Suprapubic skin (tissue), 4 donors: ENCODE measurements around the gene GATAD1. TPM values are rescaled to one million over a fixed set of nuclear protein-coding genes. Genes with fewer than 3 reads are reported as not detected.

Experiments
- DNase-seq, 2 donors: peaks; one replicate each; pipeline ENCODE4 v3.0.0-alpha.2; 2019; ENCODE audit warnings: low spot score in 2 of 2
- H3K27ac ChIP-seq: fragments of 200-600 bp; sonication (generic); one replicate; pipeline ENCODE4 v1.5.1; 2019
- H3K27me3 ChIP-seq: fragments of 200-600 bp; sonication (generic); one replicate; pipeline ENCODE4 v1.5.1; 2019
- H3K36me3 ChIP-seq: fragments of 200-600 bp; sonication (generic); one replicate; pipeline ENCODE4 v1.5.1; 2019
- H3K4me1 ChIP-seq: fragments of 200-600 bp; sonication (generic); one replicate; pipeline ENCODE4 v1.5.1; 2019
- H3K4me3 ChIP-seq: fragments of 200-600 bp; sonication (generic); one replicate; pipeline ENCODE4 v1.5.1; 2019; ENCODE audit warnings: mild to moderate bottlenecking
- H3K9me3 ChIP-seq: fragments of 200-600 bp; sonication (generic); one replicate; pipeline ENCODE4 v1.5.1; 2019
- CTCF ChIP-seq, 2 donors: fragments of 200-600 bp in 1 of 2; fragments of 450-650 bp in 1 of 2; sonication (generic) in 1 of 2; IDR thresholded peaks; one replicate each; pipeline ENCODE4 v1.5.1; 2016 to 2019; ENCODE audit warnings: antibody characterized with exemption in 2 of 2, mild to moderate bottlenecking in 1 of 2, moderate library complexity in 1 of 2
- EP300 ChIP-seq: sonication (generic); formaldehyde crosslinking; IDR thresholded peaks from one replicate; pipeline ENCODE4 v1.6.1; 2017; ENCODE audit warnings: antibody characterized with exemption
- POLR2A ChIP-seq, 2 donors: fragments of 450-650 bp; IDR thresholded peaks; one replicate each; pipeline ENCODE4 v1.6.1; 2017; ENCODE audit warnings: antibody characterized with exemption in 2 of 2, mild to moderate bottlenecking in 2 of 2, moderate library complexity in 2 of 2
- POLR2AphosphoS5 ChIP-seq, 3 donors: sonication (generic); formaldehyde crosslinking; IDR thresholded peaks; one replicate each; pipeline ENCODE4 v1.6.1; 2017; ENCODE audit warnings: antibody characterized with exemption in 3 of 3
- WGBS: methylation state at CpG from one replicate; pipeline ENCODE4 v1.1.5; 2018; 5-methylcytosine and 5-hydroxymethylcytosine counted together
- total RNA-seq, 4 donors: library from RNA; depleted of rRNA; stranded (reverse); fragments of >200 nt; gene quantifications; one replicate each; pipeline ENCODE4 v1.1.0, GENCODE V29; 2016

GATAD1 gene
- total RNA-seq, 4 donors from 2014 or later: 11.6 to 70.6 (median 17.8) TPM

- Histone ChIP-seq H3K27me3 (peaks cover 7% of the 10 kb centered on the region), H3K9me3 (no peaks in the 10 kb centered on the region), H3K36me3 (no peaks in the 10 kb centered on the region), H3K4me3 (no peak overlapping the region), H3K4me1 (no peaks in the 10 kb centered on the region), H3K27ac (no peak overlapping the region)
- 81% methylated on average over 5 of the region's 5 CpGs for WGBS
- TF ChIP-seq POLR2A (IDR thresholded peaks at IDR 0.05) (no peak), POLR2AphosphoS5 (IDR thresholded peaks at IDR 0.05) (no peak), EP300 (no peak), CTCF (IDR thresholded peaks at IDR 0.05) (no peak)
- no peak for DNase-seq
Measured at GRCh38 chr7:92415225-92415624, 32.1 kb upstream of the GATAD1 start.

GRCh38 chr7:92417913-92418312 lies 29.4 kb upstream of the GATAD1 start:
- WGBS: 91% methylated on average over 5 of the region's 5 CpGs
- TF ChIP-seq EP300: no peak
- TF ChIP-seq CTCF (IDR thresholded peaks at IDR 0.05): no peak
- no peak for TF ChIP-seq POLR2AphosphoS5 (IDR thresholded peaks at IDR 0.05)
- TF ChIP-seq POLR2A (IDR thresholded peaks at IDR 0.05): no peak
- Histone ChIP-seq H3K9me3 (no peaks in the 10 kb centered on the region), H3K4me1 (no peaks in the 10 kb centered on the region), H3K27ac (no peak overlapping the region), H3K27me3 (no peaks in the 10 kb centered on the region), H3K4me3 (no peak overlapping the region), H3K36me3 (no peaks in the 10 kb centered on the region)
- no peak for DNase-seq

GRCh38 chr7:92421676-92422435 lies 25.4 kb upstream of the GATAD1 start:
- TF ChIP-seq EP300 (no peak), CTCF (IDR thresholded peaks at IDR 0.05) (no peak), POLR2A (IDR thresholded peaks at IDR 0.05) (no peak), POLR2AphosphoS5 (IDR thresholded peaks at IDR 0.05) (no peak)
- DNase-seq: no peak
- 51% methylated on average over 5 of the region's 5 CpGs for WGBS
- Histone ChIP-seq H3K36me3 (no peaks in the 10 kb centered on the region), H3K4me3 (no peak overlapping the region), H3K27me3 (no peaks in the 10 kb centered on the region), H3K9me3 (no peaks in the 10 kb centered on the region), H3K4me1 (peaks cover 4% of the 10 kb centered on the region), H3K27ac (no peak overlapping the region)

GRCh38 chr7:92422926-92423325 lies 24.4 kb upstream of the GATAD1 start:
- H3K4me3 ChIP-seq: no peak overlapping the region
- H3K27me3 ChIP-seq: peaks cover 5% of the 10 kb centered on the region
- no peaks in the 10 kb centered on the region for H3K36me3 ChIP-seq
- 90% methylated on average over 6 of the region's 6 CpGs for WGBS
- peaks cover 4% of the 10 kb centered on the region for H3K4me1 ChIP-seq
- DNase-seq: no peak
- TF ChIP-seq EP300: no peak
- no peak for TF ChIP-seq CTCF (IDR thresholded peaks at IDR 0.05)
- TF ChIP-seq POLR2A (IDR thresholded peaks at IDR 0.05): no peak
- TF ChIP-seq POLR2AphosphoS5 (IDR thresholded peaks at IDR 0.05): no peak
- H3K9me3 ChIP-seq: no peaks in the 10 kb centered on the region
- no peak overlapping the region for H3K27ac ChIP-seq

GRCh38 chr7:92423710-92424131 lies 23.6 kb upstream of the GATAD1 start:
- peak overlapping the region; percentile 46 for H3K4me3 ChIP-seq
- no peak for DNase-seq
- TF ChIP-seq POLR2AphosphoS5 (IDR thresholded peaks at IDR 0.05) (no peak), POLR2A (IDR thresholded peaks at IDR 0.05) (no peak), EP300 (no peak), CTCF (IDR thresholded peaks at IDR 0.05) (no peak)
- H3K27me3 ChIP-seq: peaks cover 5% of the 10 kb centered on the region
- no peaks in the 10 kb centered on the region for H3K36me3 ChIP-seq
- peaks cover 4% of the 10 kb centered on the region for H3K4me1 ChIP-seq
- H3K9me3 ChIP-seq: no peaks in the 10 kb centered on the region
- 77% methylated on average over 5 of the region's 5 CpGs for WGBS
- H3K27ac ChIP-seq: no peak overlapping the region
